Measurements from ENCODE around the gene ANKRD9. TPM values are rescaled to one million over a fixed set of nuclear protein-coding genes. Genes with fewer than 3 reads are reported as not detected.
"Not testable (repeated sequence)": the region's sequence is repeated elsewhere in the genome, so short reads cannot be mapped to it uniquely, and the experiment has no call there.

The ANKRD9 gene
- total and polyA plus RNA-seq, 2 donors, result 2.2 to 3.5 TPM

DNA sequence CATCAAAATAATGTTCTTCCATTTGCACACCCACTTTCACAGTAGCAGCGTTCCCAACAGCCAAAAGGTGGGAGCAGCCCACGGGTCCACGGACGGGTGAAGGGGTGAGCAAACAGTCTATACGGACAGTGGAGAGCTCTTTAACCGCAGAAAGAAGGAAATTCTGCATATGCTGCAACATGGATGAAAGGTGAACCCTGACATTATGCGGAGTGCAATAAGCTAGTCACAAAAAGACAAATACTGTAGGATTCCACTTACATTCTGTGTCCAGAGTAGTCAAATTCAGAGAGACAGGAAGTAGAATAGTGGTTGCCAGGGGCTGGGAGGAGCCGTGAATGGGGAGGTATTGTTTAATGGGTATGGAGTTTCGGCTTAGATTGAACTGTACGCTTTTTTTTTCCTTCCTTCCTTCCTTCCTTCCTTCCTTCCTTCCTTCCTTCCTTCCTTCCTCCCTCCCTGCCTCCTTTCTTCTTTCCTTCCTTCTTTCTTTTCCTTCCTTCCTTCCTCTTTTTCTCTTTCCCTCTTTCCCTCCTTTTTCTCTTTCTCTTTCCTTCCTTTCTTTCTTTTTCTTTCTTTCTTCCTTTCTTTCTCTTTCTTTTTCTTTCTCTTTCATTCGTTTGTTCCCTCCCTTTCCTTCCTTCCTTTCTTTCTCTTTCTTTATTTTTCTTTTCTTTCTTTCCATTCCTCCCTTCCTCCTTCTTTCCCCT is 15.8 kb upstream of the ANKRD9 start:
- DNase-seq (ENCODE audit: low read depth in 6 of 9, low spot score in 9 of 9), result peak in 4 of 9 donors; percentile 30 to 66 (median 42)
- Histone ChIP-seq H3K9me3 (ENCODE audit: control insufficient read depth in 2 of 2, insufficient read depth in 1 of 2, low read length in 1 of 2) (no peaks in the 10 kb centered on the region), H3K27me3 (ENCODE audit: control insufficient read depth in 2 of 2, insufficient read depth in 1 of 2, low read length in 1 of 2) (peaks cover 0 to 13% of the 10 kb centered on the region in 2 donors), H3K4me1 (ENCODE audit: control insufficient read depth in 2 of 2, insufficient read depth in 2 of 2, low read length in 2 of 2) (peaks cover 9 to 27% of the 10 kb centered on the region in 2 donors), H3K27ac (ENCODE audit: low read depth in 1 of 2, low read length in 1 of 2) (peak overlapping the region; percentile 58 to 64), H3K4me3 (ENCODE audit: low read length in 2 of 2) (peak overlapping the region; percentile 61 to 66), H3K36me3 (ENCODE audit: control insufficient read depth in 2 of 2, insufficient read depth in 2 of 2, low read length in 1 of 2) (no peaks in the 10 kb centered on the region)
- 3% methylated on average over 11 of the region's 11 CpGs for WGBS

DNA sequence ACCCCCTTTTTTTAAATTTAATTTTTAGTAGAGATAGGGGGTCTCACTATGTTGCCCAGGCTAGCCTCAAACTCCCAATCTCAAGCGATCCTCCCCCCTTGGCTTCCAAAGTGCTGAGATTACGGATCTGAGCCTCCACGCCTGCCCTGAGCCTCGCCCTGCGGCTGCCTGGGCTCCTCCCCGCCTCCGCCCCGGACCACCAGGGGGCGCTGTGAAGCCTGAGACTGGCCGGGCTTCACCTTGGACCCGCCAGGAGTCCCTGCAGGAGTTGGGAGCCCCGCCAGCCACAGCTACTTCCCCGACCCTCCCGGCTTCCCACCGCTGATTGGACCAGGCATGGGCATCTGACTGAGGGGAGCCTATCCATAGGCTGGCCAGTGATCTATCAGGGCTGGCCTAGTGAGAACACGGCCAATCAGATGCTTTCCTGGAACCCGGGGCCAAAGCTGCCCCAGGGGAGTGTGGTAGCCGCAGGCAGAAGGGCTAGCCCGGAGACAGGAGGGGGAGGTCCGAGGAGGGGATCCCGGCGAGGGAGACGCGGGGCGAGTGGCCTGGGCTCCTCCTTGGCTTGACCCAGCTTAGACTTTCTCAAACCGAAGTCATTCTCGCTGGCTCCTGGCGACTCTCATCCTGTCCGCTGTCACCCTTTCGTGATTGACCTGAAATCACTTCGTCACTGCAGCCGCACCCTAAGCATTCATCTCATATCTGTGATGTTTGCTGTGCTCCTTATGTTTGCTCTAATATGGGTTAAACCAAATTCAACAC is 15.1 kb upstream of the ANKRD9 start:
- Histone ChIP-seq H3K4me3 (ENCODE audit: low read length in 2 of 2) (peak overlapping the region; percentile 61 to 66), H3K36me3 (ENCODE audit: control insufficient read depth in 2 of 2, insufficient read depth in 2 of 2, low read length in 1 of 2) (no peaks in the 10 kb centered on the region), H3K27ac (ENCODE audit: low read depth in 1 of 2, low read length in 1 of 2) (peak overlapping the region; percentile 58 to 80), H3K4me1 (ENCODE audit: control insufficient read depth in 2 of 2, insufficient read depth in 2 of 2, low read length in 2 of 2) (peaks cover 9 to 27% of the 10 kb centered on the region in 2 donors), H3K27me3 (ENCODE audit: control insufficient read depth in 2 of 2, insufficient read depth in 1 of 2, low read length in 1 of 2) (peaks cover 0 to 13% of the 10 kb centered on the region in 2 donors), H3K9me3 (ENCODE audit: control insufficient read depth in 2 of 2, insufficient read depth in 1 of 2, low read length in 1 of 2) (no peaks in the 10 kb centered on the region)
- under 1% methylated on average over 32 of the region's 32 CpGs for WGBS
- DNase-seq (ENCODE audit: low read depth in 6 of 9, low spot score in 9 of 9), result peak; percentile 71 to 91 (median 83)

DNA sequence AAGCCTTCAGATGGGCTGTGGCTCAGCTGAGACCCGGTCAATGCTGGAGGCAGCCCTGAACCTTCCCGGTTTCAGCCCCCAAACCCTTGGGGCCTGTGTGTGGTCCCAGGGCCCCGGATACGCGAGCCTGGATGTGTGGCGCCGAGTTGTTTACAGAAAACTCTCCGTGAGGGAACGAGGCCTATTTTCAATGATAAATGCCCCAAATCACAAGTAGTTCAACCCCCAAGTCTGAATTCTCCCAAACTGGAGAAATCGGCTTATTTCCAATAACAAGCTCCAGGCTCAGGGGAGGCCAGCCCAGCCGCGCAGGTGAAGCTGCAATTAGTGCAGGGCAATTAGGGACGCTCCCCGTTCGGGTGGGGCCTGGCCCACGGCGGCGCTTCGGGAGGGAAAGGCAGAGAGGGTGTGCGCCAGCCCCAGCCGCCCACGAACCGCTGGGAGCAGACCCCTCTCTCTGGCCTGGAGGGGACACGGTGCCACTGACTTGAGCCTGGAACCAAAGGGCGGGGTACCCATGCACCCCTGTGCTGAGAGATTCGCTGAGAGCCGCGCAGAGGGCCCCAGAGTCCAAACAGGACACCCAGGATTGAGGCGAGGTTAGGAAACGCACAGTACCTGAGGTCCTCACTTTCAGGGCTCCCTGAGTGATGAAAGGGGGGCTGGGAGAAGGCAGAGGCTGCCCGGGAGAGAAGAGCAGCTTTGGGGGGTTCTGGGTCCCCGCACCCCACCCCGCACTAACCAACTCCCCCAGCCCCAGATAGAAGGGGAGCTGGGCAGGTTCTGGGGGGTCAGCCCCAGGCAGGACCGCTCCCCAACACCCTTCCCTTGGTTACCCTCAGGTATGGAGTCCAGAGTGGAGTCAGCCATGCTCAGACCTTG is 14.2 kb upstream of the ANKRD9 start:
- Histone ChIP-seq H3K36me3 (ENCODE audit: control insufficient read depth in 2 of 2, insufficient read depth in 2 of 2, low read length in 1 of 2) (no peaks in the 10 kb centered on the region), H3K27ac (ENCODE audit: low read depth in 1 of 2, low read length in 1 of 2) (peak overlapping the region in 1 of 2 donors; percentile 3), H3K4me1 (ENCODE audit: control insufficient read depth in 2 of 2, insufficient read depth in 2 of 2, low read length in 2 of 2) (peaks cover 9 to 27% of the 10 kb centered on the region in 2 donors), H3K4me3 (ENCODE audit: low read length in 2 of 2) (peak overlapping the region; percentile 61 to 66), H3K27me3 (ENCODE audit: control insufficient read depth in 2 of 2, insufficient read depth in 1 of 2, low read length in 1 of 2) (peaks cover 0 to 14% of the 10 kb centered on the region in 2 donors), H3K9me3 (ENCODE audit: control insufficient read depth in 2 of 2, insufficient read depth in 1 of 2, low read length in 1 of 2) (no peaks in the 10 kb centered on the region)
- WGBS, result 65% methylated on average over 34 of the region's 34 CpGs
- no peak for DNase-seq (ENCODE audit: low read depth in 6 of 9, low spot score in 9 of 9)

DNA sequence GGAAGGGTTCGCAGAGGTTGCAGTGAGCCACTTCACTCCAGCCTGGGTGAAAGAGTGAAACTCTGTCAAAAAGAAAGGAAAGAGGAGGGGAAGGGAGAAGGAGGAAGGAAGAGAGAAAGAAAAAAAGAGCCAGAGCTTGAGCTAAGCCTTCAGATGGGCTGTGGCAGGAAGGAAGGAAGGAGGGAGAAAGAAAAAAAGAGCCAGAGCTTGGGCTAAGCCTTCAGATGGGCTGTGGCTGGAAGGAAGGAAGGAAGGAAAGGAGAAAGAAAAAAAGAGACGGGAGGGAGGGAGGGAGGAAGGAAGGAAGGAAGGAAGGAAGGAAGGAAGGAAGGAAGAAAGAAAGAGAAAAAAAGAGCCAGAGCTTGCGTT is 13.6 kb upstream of the ANKRD9 start:
- Histone ChIP-seq H3K4me1 (ENCODE audit: control insufficient read depth in 2 of 2, insufficient read depth in 2 of 2, low read length in 2 of 2) (peaks cover 9 to 27% of the 10 kb centered on the region in 2 donors), H3K4me3 (ENCODE audit: low read length in 2 of 2) (no peak overlapping the region), H3K27me3 (ENCODE audit: control insufficient read depth in 2 of 2, insufficient read depth in 1 of 2, low read length in 1 of 2) (peaks cover 0 to 20% of the 10 kb centered on the region in 2 donors), H3K36me3 (ENCODE audit: control insufficient read depth in 2 of 2, insufficient read depth in 2 of 2, low read length in 1 of 2) (no peaks in the 10 kb centered on the region), H3K9me3 (ENCODE audit: control insufficient read depth in 2 of 2, insufficient read depth in 1 of 2, low read length in 1 of 2) (no peaks in the 10 kb centered on the region), H3K27ac (ENCODE audit: low read depth in 1 of 2, low read length in 1 of 2) (no peak overlapping the region)
- DNase-seq (ENCODE audit: low read depth in 6 of 9, low spot score in 9 of 9), result no peak
- WGBS, result 49% methylated on average over 3 of the region's 3 CpGs

DNA sequence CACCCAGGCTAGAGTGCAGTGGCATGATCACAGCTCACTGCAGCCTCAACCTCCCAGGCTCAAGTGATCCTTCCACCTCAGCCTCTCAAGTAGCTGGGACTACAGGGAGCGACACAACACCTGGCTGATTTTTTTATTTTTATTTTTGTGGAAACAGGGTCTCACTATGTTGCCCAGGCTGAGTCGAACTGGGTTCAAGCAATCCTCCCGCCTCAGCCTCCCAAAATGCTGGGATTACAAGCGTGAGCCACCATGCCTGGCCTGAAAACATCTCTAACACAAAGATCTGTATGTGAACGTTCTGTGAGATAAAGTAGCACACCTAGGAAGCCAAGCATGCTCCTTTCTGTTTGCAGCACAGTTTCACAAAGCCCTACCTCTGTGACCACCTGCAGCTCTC is 10.1 kb upstream of the ANKRD9 start:
- H3K4me3 ChIP-seq (ENCODE audit: low read length in 2 of 2); H3K9me3 ChIP-seq (ENCODE audit: control insufficient read depth in 2 of 2, insufficient read depth in 1 of 2, low read length in 1 of 2); H3K27ac ChIP-seq (ENCODE audit: low read depth in 1 of 2, low read length in 1 of 2); H3K36me3 ChIP-seq (ENCODE audit: control insufficient read depth in 2 of 2, insufficient read depth in 2 of 2, low read length in 1 of 2): not testable (repeated sequence)
- WGBS, result 88% methylated on average over 5 of the region's 5 CpGs
- Histone ChIP-seq H3K4me1 (ENCODE audit: control insufficient read depth in 2 of 2, insufficient read depth in 2 of 2, low read length in 2 of 2) (peaks cover 12 to 27% of the 10 kb centered on the region in 2 donors), H3K27me3 (ENCODE audit: control insufficient read depth in 2 of 2, insufficient read depth in 1 of 2, low read length in 1 of 2) (peaks cover 2 to 40% of the 10 kb centered on the region in 2 donors)
- DNase-seq (ENCODE audit: low read depth in 6 of 9, low spot score in 9 of 9), result peak in 1 of 9 donors; percentile 18

DNA sequence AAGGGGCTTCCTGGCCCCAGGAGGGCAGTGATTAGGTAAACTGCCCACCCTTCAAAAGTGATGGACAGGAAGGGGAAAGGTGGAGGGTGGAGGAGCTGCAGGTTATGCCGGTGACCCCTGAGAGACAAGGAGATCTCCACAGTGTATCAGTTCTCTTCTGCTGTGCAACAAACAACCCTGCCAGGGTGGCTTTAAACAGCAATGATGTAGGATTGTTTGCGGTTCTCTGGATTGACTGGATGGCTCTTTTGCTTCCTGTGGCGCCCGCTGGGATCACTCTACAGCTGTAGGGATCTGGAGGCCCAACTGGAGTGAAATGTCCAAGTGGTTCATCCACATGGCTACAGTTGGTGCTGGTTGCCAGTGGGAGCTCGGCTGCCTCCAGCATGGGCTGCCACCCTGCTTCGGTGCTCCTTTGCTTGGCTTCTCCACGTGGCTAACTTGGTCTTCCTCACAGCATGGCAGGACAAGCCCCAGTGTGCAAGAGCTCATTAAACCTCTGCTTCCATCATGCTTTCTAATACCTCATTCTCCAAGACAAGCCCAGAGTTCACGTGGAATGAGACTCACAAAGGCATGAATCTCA is 8.6 kb upstream of the ANKRD9 start:
- Histone ChIP-seq H3K27ac (ENCODE audit: low read depth in 1 of 2, low read length in 1 of 2) (no peak overlapping the region), H3K4me1 (ENCODE audit: control insufficient read depth in 2 of 2, insufficient read depth in 2 of 2, low read length in 2 of 2) (peaks cover 3 to 13% of the 10 kb centered on the region in 2 donors), H3K4me3 (ENCODE audit: low read length in 2 of 2) (no peak overlapping the region), H3K9me3 (ENCODE audit: control insufficient read depth in 2 of 2, insufficient read depth in 1 of 2, low read length in 1 of 2) (peaks cover 0 to 4% of the 10 kb centered on the region in 2 donors), H3K36me3 (ENCODE audit: control insufficient read depth in 2 of 2, insufficient read depth in 2 of 2, low read length in 1 of 2) (no peaks in the 10 kb centered on the region), H3K27me3 (ENCODE audit: control insufficient read depth in 2 of 2, insufficient read depth in 1 of 2, low read length in 1 of 2) (peaks cover 2 to 34% of the 10 kb centered on the region in 2 donors)
- 94% methylated on average over 8 of the region's 8 CpGs for WGBS
- DNase-seq (ENCODE audit: low read depth in 6 of 9, low spot score in 9 of 9), result no peak

DNA sequence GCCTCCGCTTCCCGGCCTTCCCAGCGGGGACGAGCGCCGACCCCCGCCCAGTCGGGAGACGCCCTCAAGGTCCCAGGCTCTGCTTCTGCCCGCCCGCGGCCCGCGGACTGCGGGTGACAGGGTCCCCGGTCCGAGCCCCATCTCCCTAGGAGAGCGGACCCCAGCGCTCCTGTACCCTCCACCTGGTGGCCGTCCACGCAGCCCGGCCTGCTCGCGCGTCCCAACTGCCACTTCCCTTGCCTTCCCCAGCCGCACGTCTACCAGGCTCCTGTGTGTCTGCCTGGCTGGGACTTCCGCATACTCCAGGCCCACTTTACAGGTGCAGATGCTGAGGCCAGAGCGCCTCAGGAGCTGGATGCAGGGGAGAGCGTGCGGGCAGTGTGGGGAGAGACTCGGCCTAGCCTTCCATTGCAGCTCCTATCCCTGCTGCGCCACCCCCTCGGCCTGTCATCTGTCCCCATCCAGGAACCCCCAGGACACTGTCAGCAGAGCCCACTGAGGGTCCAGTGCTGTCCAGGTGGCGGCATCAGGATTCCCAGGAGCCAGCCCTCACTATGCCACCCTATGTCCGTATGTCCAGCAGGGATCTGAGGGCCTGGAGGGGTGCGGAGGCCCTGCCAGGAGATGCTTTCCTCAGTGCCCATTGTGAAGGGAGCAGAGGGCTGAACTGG is 8.0 kb upstream of the ANKRD9 start:
- WGBS, result 33% methylated on average over 37 of the region's 37 CpGs

More for the DNA sequence above, 8.0 kb upstream of the ANKRD9 start:
- Histone ChIP-seq H3K27ac (ENCODE audit: low read depth in 1 of 2, low read length in 1 of 2) (no peak overlapping the region), H3K4me3 (ENCODE audit: low read length in 2 of 2) (peak overlapping the region in 1 of 2 donors; percentile 64), H3K4me1 (ENCODE audit: control insufficient read depth in 2 of 2, insufficient read depth in 2 of 2, low read length in 2 of 2) (peaks cover 3 to 10% of the 10 kb centered on the region in 2 donors), H3K36me3 (ENCODE audit: control insufficient read depth in 2 of 2, insufficient read depth in 2 of 2, low read length in 1 of 2) (no peaks in the 10 kb centered on the region), H3K27me3 (ENCODE audit: control insufficient read depth in 2 of 2, insufficient read depth in 1 of 2, low read length in 1 of 2) (peaks cover 2 to 34% of the 10 kb centered on the region in 2 donors), H3K9me3 (ENCODE audit: control insufficient read depth in 2 of 2, insufficient read depth in 1 of 2, low read length in 1 of 2) (peaks cover 0 to 4% of the 10 kb centered on the region in 2 donors)
- DNase-seq (ENCODE audit: low read depth in 6 of 9, low spot score in 9 of 9), result peak in 1 of 9 donors; percentile 16

Data from thymus (tissue), 11 donors.